ENCODE measurements around the gene CPE.

DNA sequence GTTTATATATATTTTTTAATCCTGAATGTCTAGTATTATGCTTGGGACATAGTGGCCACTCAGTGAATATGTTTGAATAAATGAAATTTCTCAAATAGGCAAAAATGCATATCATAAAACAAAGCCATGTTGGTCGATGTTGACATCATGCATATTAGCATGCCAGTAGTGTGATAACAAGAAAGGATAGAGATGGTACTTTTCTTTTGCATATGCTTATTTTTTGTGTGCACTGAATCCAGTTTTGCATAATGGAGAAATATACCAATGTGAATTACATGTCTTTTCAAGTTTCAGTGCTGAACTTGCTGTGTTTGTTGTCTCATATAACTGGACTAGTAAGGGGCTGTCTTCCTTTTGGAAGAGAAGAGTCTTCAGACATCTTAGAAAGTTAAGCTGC lies 7.5 kb downstream of the CPE start:
- TF ChIP-seq, protein P1, sequence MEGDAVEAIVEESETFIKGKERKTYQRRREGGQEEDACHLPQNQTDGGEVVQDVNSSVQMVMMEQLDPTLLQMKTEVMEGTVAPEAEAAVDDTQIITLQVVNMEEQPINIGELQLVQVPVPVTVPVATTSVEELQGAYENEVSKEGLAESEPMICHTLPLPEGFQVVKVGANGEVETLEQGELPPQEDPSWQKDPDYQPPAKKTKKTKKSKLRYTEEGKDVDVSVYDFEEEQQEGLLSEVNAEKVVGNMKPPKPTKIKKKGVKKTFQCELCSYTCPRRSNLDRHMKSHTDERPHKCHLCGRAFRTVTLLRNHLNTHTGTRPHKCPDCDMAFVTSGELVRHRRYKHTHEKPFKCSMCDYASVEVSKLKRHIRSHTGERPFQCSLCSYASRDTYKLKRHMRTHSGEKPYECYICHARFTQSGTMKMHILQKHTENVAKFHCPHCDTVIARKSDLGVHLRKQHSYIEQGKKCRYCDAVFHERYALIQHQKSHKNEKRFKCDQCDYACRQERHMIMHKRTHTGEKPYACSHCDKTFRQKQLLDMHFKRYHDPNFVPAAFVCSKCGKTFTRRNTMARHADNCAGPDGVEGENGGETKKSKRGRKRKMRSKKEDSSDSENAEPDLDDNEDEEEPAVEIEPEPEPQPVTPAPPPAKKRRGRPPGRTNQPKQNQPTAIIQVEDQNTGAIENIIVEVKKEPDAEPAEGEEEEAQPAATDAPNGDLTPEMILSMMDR (conservative IDR thresholded peaks at IDR 0.05 in 1 of 2, IDR thresholded peaks at IDR 0.05 in 1 of 2; ENCODE audit: extremely low read depth in 1 of 2, insufficient read depth in 1 of 2, low read depth in 1 of 2, low read length in 2 of 2): no peak
- no peak for TF ChIP-seq EZH2 (IDR thresholded peaks at IDR 0.05; ENCODE audit: borderline replicate concordance, low read length)
